K562 (cell line): ENCODE results near the gene CCSER1. TPM values are rescaled to one million over a fixed set of nuclear protein-coding genes. Genes with fewer than 3 reads are reported as not detected.

Source experiments
- ATAC-seq: fragments of 200-7000 bp; cut with Tn5 transposase; 3 replicates; pipeline ENCODE4 v1.9.1; 2020; ENCODE audit warnings: moderate library complexity
- BruUV-seq: library from RNA; stranded (reverse); fragments of 400-500 nt; replicated peaks from 2 replicates; lab custom pipeline; 2021; lab: Mats Ljungman, UMichigan
- CTCF ChIA-PET: fragments of 300-600 bp; formaldehyde crosslinking; extraction: SDS; loops from one replicate; lab custom pipeline; 2021; ENCODE audit warnings: low intra/inter-chr PET ratio; lab: Yijun Ruan, JAX
- POLR2A ChIA-PET: fragments of 300-600, 350-650 bp; sonication (Branson Sonifier 250); formaldehyde crosslinking; extraction: SDS; loops from one replicate; lab custom pipeline; 2021; ENCODE audit warnings: antibody characterized with exemption, inconsistent platforms; lab: Yijun Ruan, JAX
- DNase-seq, 4 experiments: peaks; one replicate each; pipeline versions ENCODE4 v3.0.0 to v3.0.0-alpha.2; 2011 to 2018; ENCODE audit warnings: low spot score in 3 of 4, mixed read lengths in 3 of 4; ENCODE audit errors: extremely low read depth in 1 of 4
- FAIRE-seq: peaks from 2 replicates; lab custom pipeline; 2011; peaks lifted over from hg19 to GRCh38; lab: Jason Lieb, UNC
- H2AFZ ChIP-seq: 2 replicates; pipeline ENCODE4 v1.6.0; 2011; ENCODE audit warnings: low read depth, low read length, control low read depth, inconsistent platforms
- H3K27ac ChIP-seq: fragments of 200-600 bp; 3 replicates; pipeline ENCODE4 v1.8.0; 2011; ENCODE audit warnings: low read depth, mild to moderate bottlenecking, control low read depth, inconsistent platforms, low read length, moderate library complexity, mixed read lengths; ENCODE audit errors: extremely low read depth
- H3K27me3 ChIP-seq, 2 experiments: fragments of 300-600 bp in 1 of 2; 2 replicates in 1 of 2; 3 replicates in 1 of 2; pipeline versions ENCODE4 v1.6.0 to v1.8.0; 2011; ENCODE audit warnings: inconsistent platforms in 2 of 2, low read length in 2 of 2, mild to moderate bottlenecking in 1 of 2, mixed read lengths in 1 of 2, moderate library complexity in 1 of 2; ENCODE audit not compliant: control insufficient read depth in 2 of 2, insufficient read depth in 2 of 2
- H3K36me3 ChIP-seq: fragments of 300-600 bp; 3 replicates; pipeline ENCODE4 v1.8.0; 2011; ENCODE audit warnings: mild to moderate bottlenecking, low read length, inconsistent platforms; ENCODE audit not compliant: control insufficient read depth, insufficient read depth
- H3K4me1 ChIP-seq, 2 experiments: fragments of 200-600 bp in 1 of 2; replicated peaks in 1 of 2; 2 replicates in 1 of 2; 3 replicates in 1 of 2; pipeline versions ENCODE4 v1.5.1 to v1.8.0; 2011; ENCODE audit warnings: inconsistent platforms in 2 of 2, low read length in 2 of 2, mild to moderate bottlenecking in 1 of 2, mixed read lengths in 1 of 2, moderate library complexity in 1 of 2; ENCODE audit not compliant: control insufficient read depth in 2 of 2, insufficient read depth in 2 of 2
- H3K4me2 ChIP-seq: 2 replicates; pipeline ENCODE4 v1.6.1; 2011; ENCODE audit warnings: low read length, control low read depth, inconsistent platforms, mixed read lengths; ENCODE audit not compliant: insufficient read depth
- H3K4me3 ChIP-seq: fragments of 200-600 bp; sonication (generic), shearing (Covaris generic); 2 replicates; pipeline ENCODE4 v1.5.1; 2016; ENCODE audit warnings: control low read depth, inconsistent platforms
- H3K79me2 ChIP-seq: fragments of 200-600 bp; 3 replicates; pipeline ENCODE4 v1.8.0; 2011; ENCODE audit warnings: low read length, inconsistent platforms; ENCODE audit not compliant: control insufficient read depth, insufficient read depth
- H3K9ac ChIP-seq, 2 experiments: 2 replicates each; pipeline versions ENCODE4 v1.6.0 to v1.6.1; 2011; ENCODE audit warnings: low read depth in 2 of 2, low read length in 2 of 2, control low read depth in 1 of 2, inconsistent platforms in 1 of 2, mild to moderate bottlenecking in 1 of 2, mixed read lengths in 1 of 2; ENCODE audit not compliant: insufficient read depth in 1 of 2
- H3K9me1 ChIP-seq: one replicate; pipeline ENCODE4 v1.6.0; 2011; ENCODE audit warnings: inconsistent platforms, mild to moderate bottlenecking, low read length, moderate library complexity; ENCODE audit not compliant: control insufficient read depth, insufficient read depth
- H3K9me3 ChIP-seq: replicated peaks from 2 replicates; pipeline ENCODE4 v1.5.1; 2011; ENCODE audit warnings: low read depth, low read length, inconsistent platforms; ENCODE audit not compliant: control insufficient read depth, insufficient read depth
- H4K20me1 ChIP-seq: replicated peaks from 2 replicates; pipeline ENCODE4 v1.6.1; 2011; ENCODE audit warnings: low read length, inconsistent platforms, mixed read lengths; ENCODE audit not compliant: control insufficient read depth, insufficient read depth
- BRD4 ChIP-seq: fragments of 200-600 bp; sonication (generic); IDR thresholded peaks from 2 replicates; pipeline ENCODE4 v1.6.1; 2017; ENCODE audit warnings: inconsistent platforms
- CCAR2 ChIP-seq: fragments of 200-400 bp; formaldehyde crosslinking; IDR thresholded peaks from 2 replicates; pipeline ENCODE4 v1.6.1; 2017; ENCODE audit warnings: mild to moderate bottlenecking, low read depth, low read length
- CHD1 ChIP-seq: fragments of 200-600 bp; sonication (generic); IDR thresholded peaks from one replicate; pipeline ENCODE4 v1.6.1; 2012; ENCODE audit warnings: mild to moderate bottlenecking, moderate library complexity, low read length, inconsistent platforms
- DEAF1 ChIP-seq: fragments of 450-650 bp; formaldehyde crosslinking; IDR thresholded peaks from 2 replicates; pipeline ENCODE4 v1.4.0; 2020; ENCODE audit warnings: mild to moderate bottlenecking, moderate library complexity
- ELK1 ChIP-seq: sonication (generic); formaldehyde crosslinking; IDR thresholded peaks from 2 replicates; pipeline ENCODE4 v1.8.1; 2022; ENCODE audit warnings: missing genetic modification reagents
- HNRNPUL1 ChIP-seq: fragments of 200-400 bp; formaldehyde crosslinking; IDR thresholded peaks from 2 replicates; pipeline ENCODE4 v1.6.1; 2017; ENCODE audit warnings: low read length
- HOMEZ ChIP-seq: fragments of 250-450 bp; sonication (Bioruptor Pico); IDR thresholded peaks from 2 replicates; pipeline ENCODE4 v1.4.0; 2020; ENCODE audit warnings: mild to moderate bottlenecking, moderate library complexity
- LCOR ChIP-seq: sonication (generic); formaldehyde crosslinking; IDR thresholded peaks from 2 replicates; pipeline ENCODE4 v1.8.0; 2022; ENCODE audit warnings: mild to moderate bottlenecking, missing genetic modification reagents
- MLLT1 ChIP-seq, 2 experiments: fragments of 450-650 bp; IDR thresholded peaks; 2 replicates each; pipeline ENCODE4 v1.6.1; 2016
- RHOXF2B ChIP-seq: fragments of 250-450 bp; sonication (Bioruptor Pico); conservative IDR thresholded peaks from 2 replicates; pipeline ENCODE4 v1.5.1; 2021
- SMARCA4 ChIP-seq: fragments of 450-650 bp; IDR thresholded peaks from 2 replicates; pipeline ENCODE4 v1.6.1; 2016
- SMC3 ChIP-seq: conservative IDR thresholded peaks from 2 replicates; pipeline ENCODE4 v1.6.1; 2011; ENCODE audit warnings: low read depth, low read length, improper control_type of control experiment; ENCODE audit not compliant: insufficient read depth
- TEAD1 ChIP-seq, 2 experiments: fragments of 450-650 bp in 1 of 2; sonication (generic) in 1 of 2; formaldehyde crosslinking; IDR thresholded peaks; 2 replicates each; pipeline versions ENCODE4 v1.4.0 to v1.8.0; 2020 to 2022; ENCODE audit warnings: mild to moderate bottlenecking in 2 of 2, missing genetic modification reagents in 1 of 2
- ZNF197 ChIP-seq: fragments of 200-800 bp; sonication (Bioruptor generic); IDR thresholded peaks from 2 replicates; pipeline ENCODE4 v1.6.1; 2016; ENCODE audit warnings: low read depth, missing genetic modification characterization, missing compliant biosample characterization
- ZNF77 ChIP-seq: fragments of 250-450 bp; sonication (Bioruptor Pico); IDR thresholded peaks from 2 replicates; pipeline ENCODE4 v1.5.0; 2020
- WGBS: fragments of 100-300 bp; shearing (Covaris generic); methylation state at CpG from one replicate; pipeline ENCODE4 v1.1.6; 2016; ENCODE audit warnings: low coverage, mixed read lengths; ENCODE audit not compliant: insufficient coverage; ENCODE audit errors: missing lambda C conversion rate; 5-methylcytosine and 5-hydroxymethylcytosine counted together
- in situ Hi-C: fragments of 300-500 bp; cut with MboI; formaldehyde crosslinking; loops from 4 replicates; pipeline ENCODE4 v1.15.0; 2018; ENCODE audit warnings: inconsistent platforms, mixed read lengths
- intact Hi-C: fragments of 100-400 bp; cut with micrococcal nuclease; formaldehyde crosslinking; loops from 2 replicates; pipeline ENCODE4 v1.14.2; 2022
- polyA plus RNA-seq, 8 experiments: library from polyadenylated mRNA; depleted of rRNA in 4 of 8; stranded (reverse) in 5 of 8; unstranded in 3 of 8; fragments of >200 nt; fragmentation: Nextera tagmentation in 2 of 8; fragmentation: Illumina TruSeq in 1 of 8; extraction: Ambion mirVana in 2 of 8; extraction: Trizol in 1 of 8; gene quantifications; 2 replicates each; pipeline versions ENCODE4 v1.2.1 to v1.2.3, GENCODE V29; 2011 to 2014; ENCODE audit warnings: inconsistent platforms in 1 of 8, missing spikeins in 1 of 8
- total RNA-seq, 7 experiments: library from RNA; depleted of rRNA in 6 of 7; stranded (reverse); fragments of >200 nt in 6 of 7; fragmentation: Illumina TruSeq in 2 of 7; extraction: Trizol in 2 of 7; gene quantifications; 2 replicates each; pipeline versions ENCODE4 v1.2.1 to v1.2.3, GENCODE V29; 2011 to 2021; ENCODE audit warnings: low replicate concordance in 1 of 7

The CCSER1 gene
- total and polyA plus RNA-seq, 9 of the 15 experiments (the other 6 are each of a cell fraction or from before 2014, with no cell fraction given) = not detected

GRCh38 chr4:91233164-91233563 lies 1106.0 kb downstream of the CCSER1 start:
- WGBS = 4% methylated on average over 2 of the region's 2 CpGs
- intact Hi-C loops (no loop called here), in situ Hi-C loops (no loop called here)
- Histone ChIP-seq H3K27ac (no peak overlapping the region), H4K20me1 (no peaks in the 10 kb centered on the region), H3K36me3 (no peaks in the 10 kb centered on the region), H3K27me3 (no peaks in the 10 kb centered on the region), H3K79me2 (no peaks in the 10 kb centered on the region), H3K9ac (no peak overlapping the region), H3K4me3 (no peak overlapping the region), H3K9me3 (no peaks in the 10 kb centered on the region), H3K4me2 (no peak overlapping the region), H3K9me1 (no peaks in the 10 kb centered on the region), H3K4me1 (no peaks in the 10 kb centered on the region), H2AFZ (no peak overlapping the region)
- DNase-seq (no peak), FAIRE-seq (no peak), ATAC-seq (no peak)
- ChIA-PET POLR2A (no interaction called here), CTCF (no interaction called here)
- TF ChIP-seq LCOR (CRISPR knock-in tag) (no peak), RHOXF2B (CRISPR knock-in tag) (no peak), HNRNPUL1 (no peak), MLLT1 (IDR thresholded peaks at IDR 0.05) (no peak), ZNF197 (CRISPR knock-in tag) (no peak), HOMEZ (CRISPR knock-in tag) (no peak), DEAF1 (CRISPR knock-in tag) (no peak), SMARCA4 (no peak), ZNF77 (CRISPR knock-in tag) (no peak), SMC3 (no peak), ELK1 (CRISPR knock-in tag) (no peak), BRD4 (no peak), TEAD1 (CRISPR knock-in tag; IDR thresholded peaks at IDR 0.05) (no peak), CHD1 (no peak), CCAR2 (no peak)
- no TSS peak for BruUV-seq
